ENCODE results near the gene SLTM. TPM values are rescaled to one million over a fixed set of nuclear protein-coding genes. Genes with fewer than 3 reads are reported as not detected.
"Not testable (repeated sequence)": the region's sequence is repeated elsewhere in the genome, so short reads cannot be mapped to it uniquely, and the experiment has no call there.

The SLTM gene
- total and polyA plus RNA-seq, 8 donors = 57.4 to 154 (median 130) TPM

GRCh38 chr15:58908550-58909309, 24.7 kb downstream of the SLTM start:
- no peak for ATAC-seq
- H3K27me3 ChIP-seq = no peaks in the 10 kb centered on the region
- no peaks in the 10 kb centered on the region for H3K9me3 ChIP-seq
- TF ChIP-seq, protein P1, sequence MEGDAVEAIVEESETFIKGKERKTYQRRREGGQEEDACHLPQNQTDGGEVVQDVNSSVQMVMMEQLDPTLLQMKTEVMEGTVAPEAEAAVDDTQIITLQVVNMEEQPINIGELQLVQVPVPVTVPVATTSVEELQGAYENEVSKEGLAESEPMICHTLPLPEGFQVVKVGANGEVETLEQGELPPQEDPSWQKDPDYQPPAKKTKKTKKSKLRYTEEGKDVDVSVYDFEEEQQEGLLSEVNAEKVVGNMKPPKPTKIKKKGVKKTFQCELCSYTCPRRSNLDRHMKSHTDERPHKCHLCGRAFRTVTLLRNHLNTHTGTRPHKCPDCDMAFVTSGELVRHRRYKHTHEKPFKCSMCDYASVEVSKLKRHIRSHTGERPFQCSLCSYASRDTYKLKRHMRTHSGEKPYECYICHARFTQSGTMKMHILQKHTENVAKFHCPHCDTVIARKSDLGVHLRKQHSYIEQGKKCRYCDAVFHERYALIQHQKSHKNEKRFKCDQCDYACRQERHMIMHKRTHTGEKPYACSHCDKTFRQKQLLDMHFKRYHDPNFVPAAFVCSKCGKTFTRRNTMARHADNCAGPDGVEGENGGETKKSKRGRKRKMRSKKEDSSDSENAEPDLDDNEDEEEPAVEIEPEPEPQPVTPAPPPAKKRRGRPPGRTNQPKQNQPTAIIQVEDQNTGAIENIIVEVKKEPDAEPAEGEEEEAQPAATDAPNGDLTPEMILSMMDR (IDR thresholded peaks at IDR 0.05) = no peak
- no peak for DNase-seq
- H3K4me3 ChIP-seq = no peak overlapping the region
- H3K36me3 ChIP-seq = peaks cover 0 to 60% of the 10 kb centered on the region in 2 donors
- no peaks in the 10 kb centered on the region for H3K4me1 ChIP-seq
- H3K27ac ChIP-seq = no peak overlapping the region
- intact Hi-C loops (cut with DNase I) = no loop called here

DNA sequence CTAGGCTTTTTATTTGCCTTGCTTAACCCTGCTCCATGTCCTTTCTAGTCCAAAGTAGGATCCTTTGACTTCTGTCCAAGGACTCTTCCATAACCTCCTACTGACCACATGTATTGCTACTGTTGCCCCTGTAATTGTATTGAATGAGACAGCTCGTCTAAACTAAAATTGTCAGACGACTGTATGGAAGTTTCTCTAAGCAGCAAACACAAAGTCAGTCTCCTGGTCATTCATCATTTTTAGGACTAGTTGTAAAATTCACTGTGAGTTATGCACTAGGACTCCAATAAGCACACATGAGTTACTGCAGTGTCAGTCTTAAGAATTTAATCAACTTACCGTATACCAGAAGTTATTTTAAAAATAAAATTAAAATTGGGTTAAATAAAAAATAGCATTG, 32.8 kb downstream of the SLTM start:
- TF ChIP-seq, protein P1 (IDR thresholded peaks at IDR 0.05) = no peak
- intact Hi-C loops (cut with DNase I) = no loop called here
- ATAC-seq (no peak), DNase-seq (no peak)
- Histone ChIP-seq H3K36me3 (peaks cover 0 to 79% of the 10 kb centered on the region in 2 donors), H3K27me3 (no peaks in the 10 kb centered on the region), H3K9me3 (no peaks in the 10 kb centered on the region), H3K4me1 (no peaks in the 10 kb centered on the region), H3K4me3 (no peak overlapping the region), H3K27ac (no peak overlapping the region)

DNA sequence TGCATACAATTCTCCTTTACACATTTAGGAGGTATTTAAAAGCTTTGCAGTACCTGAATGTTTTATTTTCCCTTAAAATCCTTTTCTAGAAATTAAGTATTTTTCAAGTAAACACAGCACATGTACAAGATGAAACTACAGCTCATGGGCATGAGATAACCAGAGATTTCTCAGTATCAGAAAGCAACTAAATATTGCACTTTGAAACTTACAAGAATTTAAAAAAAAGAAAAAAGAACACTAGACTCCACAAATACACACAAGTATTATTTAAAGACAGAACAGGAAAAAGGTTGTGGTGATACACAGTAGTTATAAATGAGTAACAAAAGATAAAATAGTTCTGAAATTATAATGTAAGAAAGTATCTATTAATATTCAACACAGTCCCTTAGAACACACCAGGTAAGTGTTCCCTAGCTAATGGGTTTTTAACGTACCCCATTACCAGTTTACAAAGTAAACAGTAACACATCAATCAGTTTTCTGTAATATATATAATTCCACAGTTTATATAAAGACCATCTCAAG, 35.3 kb downstream of the SLTM start:
- Histone ChIP-seq H3K9me3 (no peaks in the 10 kb centered on the region), H3K27ac (no peak overlapping the region), H3K27me3 (no peaks in the 10 kb centered on the region), H3K4me3 (no peak overlapping the region), H3K36me3 (peaks cover 0 to 82% of the 10 kb centered on the region in 2 donors), H3K4me1 (no peaks in the 10 kb centered on the region)
- intact Hi-C loops (cut with DNase I) = no loop called here
- ATAC-seq (no peak), DNase-seq (no peak)
- TF ChIP-seq, protein P1 (IDR thresholded peaks at IDR 0.05) = no peak

GRCh38 chr15:58889363-58889762, 44.1 kb downstream of the SLTM start:
- intact Hi-C loops (cut with DNase I) = no loop called here
- H3K36me3 ChIP-seq = peaks cover 0 to 98% of the 10 kb centered on the region in 2 donors
- no peaks in the 10 kb centered on the region for H3K4me1 ChIP-seq
- H3K9me3 ChIP-seq = no peaks in the 10 kb centered on the region
- no peak overlapping the region for H3K4me3 ChIP-seq
- H3K27ac ChIP-seq = no peak overlapping the region
- TF ChIP-seq, protein P1 (IDR thresholded peaks at IDR 0.05) = no peak
- no peaks in the 10 kb centered on the region for H3K27me3 ChIP-seq
- DNase-seq (no peak), ATAC-seq (no peak)

DNA sequence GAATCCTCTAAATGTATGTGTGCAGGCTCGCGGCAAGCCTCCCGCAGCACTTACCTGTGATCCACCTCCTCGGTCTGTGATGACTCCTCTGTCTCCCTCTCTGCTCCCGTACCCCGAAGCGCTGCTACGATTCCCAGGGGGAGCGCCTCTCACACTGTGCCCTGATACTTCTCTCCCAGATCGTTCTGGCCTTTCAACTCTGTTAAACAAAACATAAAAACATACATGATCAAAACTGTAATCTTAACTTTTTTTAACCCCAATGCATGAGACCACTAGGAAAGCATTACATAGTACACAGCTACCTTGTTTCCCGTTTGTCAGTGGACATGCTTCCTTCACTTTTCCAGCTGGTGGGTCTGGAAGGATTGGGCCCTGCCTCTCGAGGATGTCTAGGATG, 46.6 kb downstream of the SLTM start:
- Histone ChIP-seq H3K9me3 (no peaks in the 10 kb centered on the region), H3K4me1 (no peaks in the 10 kb centered on the region), H3K4me3 (no peak overlapping the region), H3K36me3 (peaks cover 0 to 98% of the 10 kb centered on the region in 2 donors), H3K27me3 (no peaks in the 10 kb centered on the region), H3K27ac (no peak overlapping the region)
- TF ChIP-seq, protein P1 (IDR thresholded peaks at IDR 0.05) = no peak
- intact Hi-C loops (cut with DNase I) = no loop called here
- no peak for DNase-seq
- no peak for ATAC-seq

GRCh38 chr15:58883926-58884325, 49.6 kb downstream of the SLTM start:
- ATAC-seq; intact Hi-C loops (cut with DNase I); DNase-seq; H3K27ac ChIP-seq; H3K4me3 ChIP-seq; H3K27me3 ChIP-seq; H3K4me1 ChIP-seq; H3K9me3 ChIP-seq: not testable (repeated sequence)
- H3K36me3 ChIP-seq = peaks cover 0 to 98% of the 10 kb centered on the region in 2 donors

All from left lung (tissue), 10 donors.